GM18909 (cell line): ENCODE data around the gene IL9R.
"Not testable (repeated sequence)": the region's sequence is repeated elsewhere in the genome, so short reads cannot be mapped to it uniquely, and the experiment has no call there.

ENCODE experiments used
- ATAC-seq: cut with Tn5 transposase; IDR thresholded peaks from one replicate; pipeline ENCODE4 v1.9.1; 2021; ENCODE audit warnings: mild to moderate bottlenecking; ENCODE audit not compliant: unreplicated experiment, poor library complexity

IL9R gene, protein sequence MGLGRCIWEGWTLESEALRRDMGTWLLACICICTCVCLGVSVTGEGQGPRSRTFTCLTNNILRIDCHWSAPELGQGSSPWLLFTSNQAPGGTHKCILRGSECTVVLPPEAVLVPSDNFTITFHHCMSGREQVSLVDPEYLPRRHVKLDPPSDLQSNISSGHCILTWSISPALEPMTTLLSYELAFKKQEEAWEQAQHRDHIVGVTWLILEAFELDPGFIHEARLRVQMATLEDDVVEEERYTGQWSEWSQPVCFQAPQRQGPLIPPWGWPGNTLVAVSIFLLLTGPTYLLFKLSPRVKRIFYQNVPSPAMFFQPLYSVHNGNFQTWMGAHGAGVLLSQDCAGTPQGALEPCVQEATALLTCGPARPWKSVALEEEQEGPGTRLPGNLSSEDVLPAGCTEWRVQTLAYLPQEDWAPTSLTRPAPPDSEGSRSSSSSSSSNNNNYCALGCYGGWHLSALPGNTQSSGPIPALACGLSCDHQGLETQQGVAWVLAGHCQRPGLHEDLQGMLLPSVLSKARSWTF

DNA sequence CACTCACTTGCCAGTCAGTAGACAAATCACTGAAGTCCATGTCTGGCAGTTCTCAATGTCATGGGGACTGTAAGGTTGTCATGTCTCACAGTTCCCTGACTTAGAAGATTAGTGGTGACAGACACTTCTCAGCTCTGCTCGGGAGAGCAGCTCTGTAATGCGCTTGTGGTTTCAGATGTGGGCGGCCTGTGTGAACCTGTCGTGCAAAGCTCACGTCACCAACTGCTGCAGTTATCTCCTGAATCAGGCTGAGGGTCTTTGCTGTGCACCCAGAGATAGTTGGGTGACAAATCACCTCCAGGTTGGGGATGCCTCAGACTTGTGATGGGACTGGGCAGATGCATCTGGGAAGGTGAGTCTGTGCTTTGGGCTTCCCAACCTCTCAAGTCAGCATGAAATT lies at the start of gene IL9R:
Gene IL9R, plus strand, starts transcription at position 261 of the 400 bp plus-strand sequence. Its CDS starts 64 bp downstream, at position 325.
- peak; percentile 88 for ATAC-seq

DNA sequence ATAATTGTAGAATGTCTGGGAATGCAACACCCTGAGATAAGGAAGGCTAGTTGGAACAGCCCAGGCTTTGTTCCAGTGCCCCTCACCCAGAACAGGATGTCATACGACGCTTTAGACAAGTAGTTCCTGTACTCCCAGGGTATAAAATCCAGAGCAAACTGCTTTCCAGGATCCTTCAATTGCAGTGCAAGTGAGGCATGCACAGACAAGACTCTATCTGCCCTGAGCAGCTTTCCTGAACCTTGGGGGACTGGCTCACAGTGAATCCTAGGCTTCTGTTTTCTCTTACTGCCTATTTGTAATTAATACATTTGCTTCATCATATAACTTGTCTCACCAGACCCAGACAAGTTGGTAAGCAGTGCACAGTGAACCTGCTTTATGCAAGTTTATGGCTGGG lies 48.4 kb upstream of the IL9R start:
- ATAC-seq, result no peak

- ATAC-seq, result no peak
These were observed 46.2 kb upstream of the IL9R start for GRCh38 chrX:155951237-155951789.

DNA sequence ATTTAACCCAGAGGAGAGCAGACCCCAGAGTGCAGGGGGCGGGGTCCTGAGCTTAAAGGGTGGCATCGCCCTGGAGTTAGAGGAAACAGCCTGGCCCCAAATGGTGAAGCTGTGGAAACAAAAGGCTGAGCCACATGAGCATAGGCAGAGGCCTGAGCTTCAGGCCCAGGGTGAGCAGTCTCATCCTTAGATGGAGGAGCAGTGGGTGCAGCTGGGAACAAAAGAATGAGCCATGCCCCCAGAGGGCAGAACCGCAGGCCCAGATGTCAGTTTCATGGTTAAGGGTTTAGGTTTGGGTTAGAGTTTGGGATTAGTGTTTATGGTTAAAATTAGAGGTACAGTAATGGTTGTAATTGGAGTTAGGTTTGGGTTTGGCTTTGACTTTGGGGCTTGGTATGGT lies 44.4 kb upstream of the IL9R start:
- ATAC-seq, result no peak

GRCh38 chrX:155954793-155955192 lies 42.7 kb upstream of the IL9R start:
- ATAC-seq, result no peak

DNA sequence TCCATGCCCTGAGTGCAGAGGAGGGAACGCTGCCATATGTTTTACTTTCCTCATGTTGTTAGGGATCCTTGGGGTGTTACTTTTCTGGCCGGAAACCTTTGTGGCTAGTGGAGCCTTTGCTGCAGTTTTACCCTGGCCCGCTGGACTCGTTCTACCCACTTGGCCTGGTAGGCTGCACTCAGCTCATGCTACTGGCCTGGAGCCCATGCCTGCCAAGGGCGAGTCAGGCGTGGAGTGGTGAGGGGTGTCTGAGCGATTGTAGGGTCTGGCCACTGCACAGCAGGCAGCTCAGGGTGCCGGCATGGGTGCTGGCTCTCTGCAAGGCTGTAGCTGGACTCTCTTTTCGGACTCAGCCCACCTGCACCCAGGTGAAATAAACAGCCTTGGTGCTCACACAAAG lies 41.4 kb upstream of the IL9R start:
- no peak for ATAC-seq

DNA sequence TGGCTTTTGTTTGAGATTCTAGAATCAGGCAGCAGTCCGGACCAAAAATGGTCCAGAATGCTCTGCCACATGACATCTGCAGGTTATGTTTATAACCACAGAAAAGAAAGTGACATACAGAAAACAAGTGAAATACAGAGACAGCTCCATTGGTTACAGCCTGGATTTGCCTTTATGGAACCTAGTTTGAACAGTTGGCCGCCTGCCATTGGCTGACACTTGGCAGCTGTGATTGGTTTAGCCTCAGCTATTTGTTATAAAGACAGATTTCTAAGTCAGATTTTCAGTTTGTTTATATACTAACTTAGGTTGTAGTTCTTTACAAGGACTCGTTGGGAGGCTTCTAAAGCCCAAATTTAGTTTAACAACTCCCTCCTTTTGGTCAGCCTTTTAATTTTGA lies 40.8 kb upstream of the IL9R start:
- ATAC-seq, result no peak

- ATAC-seq, result no peak
These were observed 39.7 kb upstream of the IL9R start for GRCh38 chrX:155957843-155958242.

DNA sequence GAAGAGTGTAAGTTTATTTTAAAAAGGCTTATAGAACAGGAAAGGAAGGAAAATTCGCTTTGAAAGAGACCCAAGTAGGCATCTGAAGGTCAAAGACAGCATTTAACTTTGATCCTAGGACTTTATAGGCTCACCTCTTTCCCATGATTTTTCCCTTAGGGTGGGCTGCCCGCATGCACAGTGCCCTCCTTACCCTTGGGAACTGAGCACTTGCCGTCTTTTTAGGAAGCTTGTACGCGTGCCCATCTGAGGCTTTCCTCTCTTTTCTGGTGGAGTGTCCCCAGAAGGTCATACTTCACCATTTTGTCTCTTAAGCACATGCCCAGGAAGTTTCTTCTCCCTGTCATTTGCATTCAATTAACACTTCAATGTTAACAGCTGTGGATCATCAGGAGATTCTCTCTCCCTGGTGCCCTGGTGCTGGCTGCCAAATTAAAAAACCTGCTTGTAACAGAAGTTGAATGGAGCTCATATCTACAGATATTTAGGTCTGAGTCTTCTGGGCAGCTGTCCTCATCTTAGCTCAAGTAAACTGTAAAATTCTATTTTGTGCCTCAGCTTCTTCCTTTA lies 38.4 kb upstream of the IL9R start:
- ATAC-seq, result no peak

DNA sequence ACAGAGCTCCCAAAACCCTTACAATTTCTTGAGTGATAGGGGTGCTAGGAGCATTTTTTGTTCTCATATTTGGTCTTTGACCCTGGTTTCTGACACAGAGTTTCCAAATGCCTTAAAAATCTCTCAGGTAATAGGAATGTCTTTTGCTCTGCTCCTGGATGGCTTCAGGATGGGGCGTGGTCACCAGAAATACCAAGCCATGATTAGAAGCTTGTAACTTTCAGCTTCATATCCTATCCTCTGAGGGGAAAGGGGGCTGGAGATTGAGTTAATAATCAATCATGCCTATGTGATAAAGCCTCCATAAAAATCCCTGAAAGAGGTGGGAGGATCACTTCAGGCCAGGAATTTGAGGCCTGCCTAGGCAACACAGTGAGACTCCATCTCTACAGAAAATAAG lies 34.6 kb upstream of the IL9R start:
- no peak for ATAC-seq

- ATAC-seq, result no peak
These were observed 30.6 kb upstream of the IL9R start for GRCh38 chrX:155966876-155967275.

DNA sequence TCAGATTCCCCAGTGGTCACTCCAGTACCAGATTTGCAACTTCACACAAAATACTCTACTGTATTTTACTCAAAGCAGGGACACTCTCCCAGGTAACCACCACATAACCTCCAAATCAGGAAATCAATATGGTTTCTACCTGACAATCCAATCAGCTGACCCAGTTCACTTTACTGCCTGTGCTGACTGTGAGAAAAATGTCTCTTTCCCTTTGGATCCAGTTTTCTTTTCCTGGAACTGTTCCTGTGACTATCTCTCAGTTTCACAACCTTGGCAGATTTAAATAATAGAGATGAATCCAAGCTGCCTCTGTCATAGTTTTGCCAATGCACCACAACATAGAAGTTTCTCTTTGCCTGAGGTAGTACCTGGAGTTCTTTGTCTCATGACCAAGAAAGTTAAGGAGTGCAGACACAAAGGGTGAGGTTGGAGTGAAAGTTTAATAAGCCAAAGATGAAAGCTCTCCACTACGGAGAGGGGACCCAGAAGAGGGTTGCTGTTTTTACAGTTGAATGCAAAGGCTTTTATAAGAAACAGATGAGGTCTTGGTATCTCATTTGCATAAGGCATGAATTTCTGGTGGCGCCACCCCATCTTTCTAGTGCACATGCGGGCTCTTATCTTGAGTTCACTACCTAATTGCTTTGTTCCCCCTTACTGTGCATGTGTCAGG lies 29.7 kb upstream of the IL9R start:
- no peak for ATAC-seq

- ATAC-seq, result no peak
These were observed 29.2 kb upstream of the IL9R start for GRCh38 chrX:155968326-155968661.

GRCh38 chrX:155968791-155969190 lies 28.7 kb upstream of the IL9R start:
- ATAC-seq, result no peak

DNA sequence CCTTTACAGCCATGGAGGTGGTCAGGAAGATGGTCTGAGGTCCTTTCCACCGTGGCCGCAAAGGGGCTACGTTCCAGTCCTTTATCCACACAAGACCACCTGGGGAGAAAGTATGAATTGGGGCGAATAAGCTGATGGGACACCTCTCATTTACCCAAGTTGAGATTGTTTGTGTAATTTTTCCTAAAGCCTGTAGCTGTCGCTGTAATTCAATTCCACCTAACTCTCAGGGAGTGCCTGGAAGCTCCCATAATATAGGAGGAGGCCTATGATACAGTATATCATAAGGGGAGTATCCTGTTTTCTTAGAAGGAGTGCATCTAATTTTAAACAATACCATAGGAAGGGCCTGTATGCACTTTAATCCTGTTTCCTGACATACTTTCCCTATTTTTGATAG lies 25.8 kb upstream of the IL9R start:
- ATAC-seq, result not testable (repeated sequence)

DNA sequence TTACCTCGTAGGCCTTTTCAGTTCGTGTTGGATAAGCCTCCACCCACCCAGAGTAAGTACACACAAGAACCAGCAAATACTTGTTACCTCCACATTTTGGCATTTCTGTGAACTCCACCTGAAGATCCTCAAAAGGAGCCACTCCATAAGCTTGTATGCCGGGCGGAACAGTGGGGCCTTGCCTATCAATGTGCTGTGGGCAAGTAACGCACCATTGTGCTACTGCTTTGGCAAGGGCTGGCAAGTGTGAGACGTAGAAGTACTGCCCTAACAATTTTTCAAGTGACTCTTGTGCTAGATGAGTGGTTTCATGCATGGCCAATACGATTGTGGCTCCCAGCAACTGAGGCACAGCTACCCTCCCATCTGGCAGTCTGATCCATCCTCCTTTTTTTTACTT lies 25.3 kb upstream of the IL9R start:
- not testable (repeated sequence) for ATAC-seq

- no peak for ATAC-seq
These were observed 14.2 kb upstream of the IL9R start for GRCh38 chrX:155983326-155983725.

- ATAC-seq, result no peak
These were observed 12.3 kb upstream of the IL9R start for GRCh38 chrX:155985208-155985607.

DNA sequence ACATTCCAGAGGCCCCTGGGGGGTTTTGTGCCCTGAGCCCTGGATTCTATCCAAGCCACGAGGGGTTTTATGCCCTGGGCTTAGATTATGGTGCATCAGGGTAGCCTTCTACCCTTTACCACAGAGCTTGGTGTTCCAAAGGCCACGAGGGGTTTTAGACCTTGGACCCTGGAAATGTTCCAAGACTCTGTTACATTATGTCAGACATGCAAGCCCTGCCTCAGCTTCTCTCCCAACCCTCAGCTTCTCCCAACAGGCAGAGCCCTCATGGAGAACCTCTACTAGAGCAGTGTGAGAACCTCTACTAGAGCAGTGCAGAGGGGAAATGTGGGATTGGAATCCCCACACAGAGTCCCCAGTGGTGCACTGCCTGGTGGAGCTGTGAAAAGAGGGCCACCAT lies 10.5 kb upstream of the IL9R start:
- not testable (repeated sequence) for ATAC-seq

GRCh38 chrX:155988859-155989258 lies 8.6 kb upstream of the IL9R start:
- ATAC-seq, result no peak

GRCh38 chrX:155993421-155993820 lies 4.1 kb upstream of the IL9R start:
- ATAC-seq, result no peak
